HEK293 (cell line): ENCODE measurements around the gene TRPM2.

Experiments
- CTCF ChIA-PET: fragments of 350-600 bp; formaldehyde crosslinking; extraction: SDS; loops from one replicate; lab custom pipeline; 2021; ENCODE audit warnings: antibody characterized with exemption; lab: Yijun Ruan, JAX
- POLR2A ChIA-PET: fragments of 300-600 bp; formaldehyde crosslinking; extraction: SDS; loops from one replicate; lab custom pipeline; 2020; ENCODE audit warnings: antibody characterized with exemption, inconsistent platforms; lab: Yijun Ruan, JAX
- H3K27ac ChIP-seq: fragments of 200-500 bp; sonication (Bioruptor generic); 2 replicates; pipeline ENCODE4 v1.5.1; 2014; ENCODE audit warnings: low read depth, low read length, control low read depth, inconsistent platforms; ENCODE audit errors: extremely low read depth
- H3K36me3 ChIP-seq, 2 experiments: fragments of 200-500 bp in 1 of 2; sonication (Bioruptor generic) in 1 of 2; 1 replicate in 1 of 2; 2 replicates in 1 of 2; pipeline ENCODE4 v1.5.1; 2014 to 2017; ENCODE audit warnings: inconsistent platforms in 2 of 2, low read length in 2 of 2; ENCODE audit not compliant: control insufficient read depth in 2 of 2, insufficient read depth in 1 of 2
- H3K4me1 ChIP-seq: fragments of 200-500 bp; sonication (Bioruptor generic); 2 replicates; pipeline ENCODE4 v1.5.1; 2014; ENCODE audit warnings: mild to moderate bottlenecking, low read length, inconsistent platforms; ENCODE audit not compliant: control insufficient read depth, insufficient read depth
- H3K4me3 ChIP-seq: 2 replicates; pipeline ENCODE4 v1.5.1; 2011; ENCODE audit warnings: low read depth, mild to moderate bottlenecking, control low read depth, low read length, moderate library complexity
- H3K9me3 ChIP-seq: fragments of 200-500 bp; sonication (Bioruptor generic); 2 replicates; pipeline ENCODE4 v1.5.1; 2014; ENCODE audit warnings: low read depth, low read length, inconsistent platforms; ENCODE audit not compliant: control insufficient read depth, insufficient read depth
- BCL11B ChIP-seq: fragments of 450-650 bp; formaldehyde crosslinking; IDR thresholded peaks from 2 replicates; pipeline ENCODE4 v1.5.1; 2016; ENCODE audit warnings: low read depth, missing biosample characterization, missing genetic modification characterization
- CTCF ChIP-seq: fragments of 450-650 bp; formaldehyde crosslinking; IDR thresholded peaks from 2 replicates; pipeline ENCODE4 v1.5.1; 2016; ENCODE audit warnings: missing biosample characterization, missing genetic modification characterization
- INSM2 ChIP-seq: fragments of 450-650 bp; formaldehyde crosslinking; IDR thresholded peaks from 2 replicates; pipeline ENCODE4 v1.5.1; 2016; ENCODE audit warnings: missing biosample characterization, missing genetic modification characterization
- OSR2 ChIP-seq: fragments of 450-650 bp; formaldehyde crosslinking; IDR thresholded peaks from 2 replicates; pipeline ENCODE4 v1.5.1; 2016; ENCODE audit warnings: missing biosample characterization, missing genetic modification characterization
- YY1 ChIP-seq: fragments of 450-650 bp; formaldehyde crosslinking; IDR thresholded peaks from 2 replicates; pipeline ENCODE4 v1.5.1; 2018; ENCODE audit warnings: missing biosample characterization, missing genetic modification characterization
- ZBTB6 ChIP-seq: fragments of 450-650 bp; formaldehyde crosslinking; IDR thresholded peaks from 2 replicates; pipeline ENCODE4 v1.5.1; 2017; ENCODE audit warnings: missing biosample characterization, missing genetic modification characterization
- ZFP69B ChIP-seq: fragments of 450-650 bp; formaldehyde crosslinking; IDR thresholded peaks from 2 replicates; pipeline ENCODE4 v1.5.1; 2016; ENCODE audit warnings: missing biosample characterization, missing genetic modification characterization
- ZNF138 ChIP-seq: fragments of 450-650 bp; formaldehyde crosslinking; IDR thresholded peaks from 2 replicates; pipeline ENCODE4 v1.5.1; 2016; ENCODE audit warnings: missing biosample characterization, missing genetic modification characterization, borderline replicate concordance
- ZNF140 ChIP-seq: fragments of 450-650 bp; formaldehyde crosslinking; IDR thresholded peaks from 2 replicates; pipeline ENCODE4 v1.5.1; 2016; ENCODE audit warnings: missing biosample characterization, missing genetic modification characterization
- ZNF174 ChIP-seq: fragments of 450-650 bp; formaldehyde crosslinking; IDR thresholded peaks from 2 replicates; pipeline ENCODE4 v1.5.0; 2017; ENCODE audit warnings: missing biosample characterization, mild to moderate bottlenecking, missing genetic modification characterization
- ZNF184 ChIP-seq: fragments of 450-650 bp; IDR thresholded peaks from 2 replicates; pipeline ENCODE4 v1.5.1; 2018; ENCODE audit warnings: missing biosample characterization, mild to moderate bottlenecking, missing genetic modification characterization
- ZNF248 ChIP-seq: fragments of 450-650 bp; formaldehyde crosslinking; IDR thresholded peaks from 2 replicates; pipeline ENCODE4 v1.5.1; 2017; ENCODE audit warnings: missing biosample characterization, missing genetic modification characterization
- ZNF324 ChIP-seq: fragments of 450-650 bp; formaldehyde crosslinking; IDR thresholded peaks from 2 replicates; pipeline ENCODE4 v1.5.1; 2016; ENCODE audit warnings: missing biosample characterization, missing genetic modification characterization
- ZNF350 ChIP-seq: fragments of 450-650 bp; formaldehyde crosslinking; IDR thresholded peaks from 2 replicates; pipeline ENCODE4 v1.5.0; 2017; ENCODE audit warnings: missing biosample characterization, mild to moderate bottlenecking, missing genetic modification characterization
- ZNF404 ChIP-seq: fragments of 450-650 bp; formaldehyde crosslinking; IDR thresholded peaks from 2 replicates; pipeline ENCODE4 v1.5.1; 2017; ENCODE audit warnings: missing biosample characterization, missing genetic modification characterization
- ZNF416 ChIP-seq: fragments of 450-650 bp; formaldehyde crosslinking; IDR thresholded peaks from 2 replicates; pipeline ENCODE4 v1.5.1; 2016; ENCODE audit warnings: missing biosample characterization, missing genetic modification characterization
- ZNF501 ChIP-seq: fragments of 450-650 bp; formaldehyde crosslinking; IDR thresholded peaks from 2 replicates; pipeline ENCODE4 v1.5.1; 2016; ENCODE audit warnings: missing biosample characterization, missing genetic modification characterization
- ZNF529 ChIP-seq: fragments of 450-650 bp; formaldehyde crosslinking; IDR thresholded peaks from 2 replicates; pipeline ENCODE4 v1.5.1; 2017; ENCODE audit warnings: missing genetic modification characterization, missing biosample characterization; ENCODE audit not compliant: insufficient replicate concordance
- ZNF677 ChIP-seq: fragments of 450-650 bp; IDR thresholded peaks from 2 replicates; pipeline ENCODE4 v1.5.0; 2018; ENCODE audit warnings: missing biosample characterization, mild to moderate bottlenecking, missing genetic modification characterization, moderate library complexity
- ZNF768 ChIP-seq: fragments of 450-650 bp; formaldehyde crosslinking; IDR thresholded peaks from 2 replicates; pipeline ENCODE4 v1.5.1; 2018; ENCODE audit warnings: missing biosample characterization, mild to moderate bottlenecking, missing genetic modification characterization
- ZSCAN16 ChIP-seq: fragments of 450-650 bp; formaldehyde crosslinking; IDR thresholded peaks from 2 replicates; pipeline ENCODE4 v1.5.1; 2016; ENCODE audit warnings: missing biosample characterization, missing genetic modification characterization
- ZSCAN23 ChIP-seq: fragments of 450-650 bp; formaldehyde crosslinking; IDR thresholded peaks from 2 replicates; pipeline ENCODE4 v1.5.1; 2016; ENCODE audit warnings: missing biosample characterization, missing genetic modification characterization
- TF ChIP-seq, protein P1 (sequence below): fragments of 450-650 bp; formaldehyde crosslinking; IDR thresholded peaks from 2 replicates; pipeline ENCODE4 v1.5.1; 2016; ENCODE audit warnings: missing biosample characterization, missing genetic modification characterization
- TF ChIP-seq, protein P2 (sequence below): fragments of 450-650 bp; formaldehyde crosslinking; IDR thresholded peaks from 2 replicates; pipeline ENCODE4 v1.5.1; 2016; ENCODE audit warnings: missing biosample characterization, missing genetic modification characterization

TRPM2 gene

DNA sequence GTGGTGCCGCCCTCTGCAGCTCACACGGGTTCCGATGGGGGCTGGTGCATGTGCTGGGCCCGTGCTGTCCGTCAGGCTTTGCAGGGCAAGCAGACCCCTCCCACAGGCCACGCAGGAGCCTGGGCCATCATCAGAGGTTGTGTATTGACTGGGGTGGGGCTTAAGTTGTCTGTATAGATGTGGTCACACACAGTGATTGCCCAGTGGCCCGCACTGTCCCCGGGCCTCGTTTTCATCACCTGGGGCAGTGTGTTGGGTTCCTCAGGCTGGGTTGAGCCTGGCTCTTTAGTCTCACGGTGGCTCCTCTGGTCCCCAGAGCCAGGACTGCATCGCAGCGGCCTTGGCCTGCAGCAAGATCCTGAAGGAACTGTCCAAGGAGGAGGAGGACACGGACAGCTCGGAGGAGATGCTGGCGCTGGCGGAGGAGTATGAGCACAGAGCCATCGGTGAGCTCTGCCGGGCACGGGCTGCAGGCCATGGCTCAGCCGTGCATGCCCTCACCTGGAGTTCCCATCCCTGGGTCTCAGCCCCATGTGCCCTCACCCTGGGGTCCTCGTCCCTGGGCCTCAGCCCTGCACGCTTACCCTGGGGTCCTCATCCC, 44.1 kb downstream of the TRPM2 start (continued):
- TF ChIP-seq ZFP69B (no peak), ZSCAN16 (tag by site-specific recombination) (no peak), ZNF404 (tag by site-specific recombination) (no peak), ZNF138 (tag by site-specific recombination) (no peak), YY1 (tag by site-specific recombination) (no peak)

DNA sequence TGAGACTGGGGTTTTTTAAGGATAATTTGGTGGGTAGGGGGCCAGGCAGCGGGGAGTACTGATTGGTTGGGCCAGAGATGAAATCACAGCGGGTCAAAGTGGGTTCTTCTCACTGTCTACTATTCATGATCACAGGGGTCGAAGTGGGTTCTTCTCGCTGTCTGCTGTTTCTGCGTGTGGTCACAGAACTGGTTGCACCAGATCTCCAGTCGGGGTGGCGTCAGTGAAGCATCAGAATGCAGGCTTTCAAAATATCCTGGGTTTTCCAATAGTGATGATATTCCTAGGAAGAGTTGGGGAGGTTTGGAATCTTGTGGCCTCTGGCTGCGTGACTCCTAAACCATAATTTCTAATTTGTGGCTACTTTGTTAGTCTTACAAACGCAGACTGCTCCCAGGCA, 45.1 kb downstream of the TRPM2 start:
- H3K4me3 ChIP-seq: no peak overlapping the region
- no peaks in the 10 kb centered on the region for H3K4me1 ChIP-seq
- ChIA-PET POLR2A (no interaction called here), CTCF (no interaction called here)
- H3K27ac ChIP-seq: no peak overlapping the region
- TF ChIP-seq ZBTB6 (no peak), ZSCAN23 (tag by site-specific recombination) (no peak), ZNF140 (tag by site-specific recombination) (no peak), ZNF184 (no peak), CTCF (tag by site-specific recombination) (no peak), ZNF768 (tag by site-specific recombination) (no peak), OSR2 (tag by site-specific recombination) (no peak), ZNF324 (tag by site-specific recombination) (no peak), ZNF529 (tag by site-specific recombination) (no peak), INSM2 (tag by site-specific recombination) (no peak), ZNF248 (tag by site-specific recombination) (no peak), ZNF501 (tag by site-specific recombination) (no peak), ZNF677 (no peak), ZNF174 (no peak), ZNF350 (tag by site-specific recombination) (no peak), ZNF416 (tag by site-specific recombination) (no peak), BCL11B (tag by site-specific recombination) (no peak)
- TF ChIP-seq, protein P1, sequence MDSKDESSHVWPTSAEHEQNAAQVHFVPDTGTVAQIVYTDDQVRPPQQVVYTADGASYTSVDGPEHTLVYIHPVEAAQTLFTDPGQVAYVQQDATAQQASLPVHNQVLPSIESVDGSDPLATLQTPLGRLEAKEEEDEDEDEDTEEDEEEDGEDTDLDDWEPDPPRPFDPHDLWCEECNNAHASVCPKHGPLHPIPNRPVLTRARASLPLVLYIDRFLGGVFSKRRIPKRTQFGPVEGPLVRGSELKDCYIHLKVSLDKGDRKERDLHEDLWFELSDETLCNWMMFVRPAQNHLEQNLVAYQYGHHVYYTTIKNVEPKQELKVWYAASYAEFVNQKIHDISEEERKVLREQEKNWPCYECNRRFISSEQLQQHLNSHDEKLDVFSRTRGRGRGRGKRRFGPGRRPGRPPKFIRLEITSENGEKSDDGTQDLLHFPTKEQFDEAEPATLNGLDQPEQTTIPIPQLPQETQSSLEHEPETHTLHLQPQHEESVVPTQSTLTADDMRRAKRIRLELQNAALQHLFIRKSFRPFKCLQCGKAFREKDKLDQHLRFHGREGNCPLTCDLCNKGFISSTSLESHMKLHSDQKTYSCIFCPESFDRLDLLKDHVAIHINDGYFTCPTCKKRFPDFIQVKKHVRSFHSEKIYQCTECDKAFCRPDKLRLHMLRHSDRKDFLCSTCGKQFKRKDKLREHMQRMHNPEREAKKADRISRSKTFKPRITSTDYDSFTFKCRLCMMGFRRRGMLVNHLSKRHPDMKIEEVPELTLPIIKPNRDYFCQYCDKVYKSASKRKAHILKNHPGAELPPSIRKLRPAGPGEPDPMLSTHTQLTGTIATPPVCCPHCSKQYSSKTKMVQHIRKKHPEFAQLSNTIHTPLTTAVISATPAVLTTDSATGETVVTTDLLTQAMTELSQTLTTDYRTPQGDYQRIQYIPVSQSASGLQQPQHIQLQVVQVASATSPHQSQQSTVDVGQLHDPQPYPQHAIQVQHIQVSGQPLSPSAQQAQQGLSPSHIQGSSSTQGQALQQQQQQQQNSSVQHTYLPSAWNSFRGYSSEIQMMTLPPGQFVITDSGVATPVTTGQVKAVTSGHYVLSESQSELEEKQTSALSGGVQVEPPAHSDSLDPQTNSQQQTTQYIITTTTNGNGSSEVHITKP (tag by site-specific recombination): no peak
- TF ChIP-seq, protein P2, sequence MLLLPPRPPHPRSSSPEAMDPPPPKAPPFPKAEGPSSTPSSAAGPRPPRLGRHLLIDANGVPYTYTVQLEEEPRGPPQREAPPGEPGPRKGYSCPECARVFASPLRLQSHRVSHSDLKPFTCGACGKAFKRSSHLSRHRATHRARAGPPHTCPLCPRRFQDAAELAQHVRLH: no peak
- H3K36me3 ChIP-seq: no peaks in the 10 kb centered on the region
- H3K9me3 ChIP-seq: no peaks in the 10 kb centered on the region
